Left lung (tissue), 10 donors: ENCODE data around the gene PTPRN2. TPM values are rescaled to one million over a fixed set of nuclear protein-coding genes. Genes with fewer than 3 reads are reported as not detected.

ENCODE experiments used
- ATAC-seq: fragments of 200-7000 bp; cut with Tn5 transposase; one replicate; pipeline ENCODE4 v1.9.1; 2020; ENCODE audit warnings: moderate library complexity
- DNase-seq, 4 donors: peaks; one replicate each; pipeline ENCODE4 v3.0.0-alpha.2; 2013 to 2020
- H3K27ac ChIP-seq, 2 donors: fragments of 200-600 bp; sonication (generic) in 1 of 2; one replicate each; pipeline versions ENCODE4 v1.5.0 to v1.8.0; 2020 to 2021
- H3K27me3 ChIP-seq, 2 donors: fragments of 200-600 bp; sonication (generic) in 1 of 2; one replicate each; pipeline versions ENCODE4 v1.5.0 to v1.8.0; 2020 to 2021
- H3K36me3 ChIP-seq, 2 donors: fragments of 200-600 bp; sonication (generic) in 1 of 2; one replicate each; pipeline versions ENCODE4 v1.5.0 to v1.8.0; 2020 to 2021
- H3K4me1 ChIP-seq, 2 donors: fragments of 200-600 bp; one replicate each; pipeline ENCODE4 v1.8.0; 2021
- H3K4me3 ChIP-seq, 2 donors: fragments of 200-600 bp; sonication (generic) in 1 of 2; one replicate each; pipeline versions ENCODE4 v1.5.0 to v1.8.0; 2020 to 2021; ENCODE audit warnings: mild to moderate bottlenecking in 1 of 2
- H3K9me3 ChIP-seq, 2 donors: fragments of 200-600 bp; sonication (generic) in 1 of 2; one replicate each; pipeline versions ENCODE4 v1.5.0 to v1.8.0; 2020 to 2021
- intact Hi-C, 2 donors: fragments of 100-400 bp; cut with DNase I; formaldehyde crosslinking; loops; one replicate each; pipeline versions ENCODE4 v1.11.2 to v1.14.2; 2022
- polyA plus RNA-seq, 6 donors: library from polyadenylated mRNA; unstranded; fragments of 120-200 nt; gene quantifications; one replicate each; pipeline ENCODE4 v1.2.1, GENCODE V29; 2013; ENCODE audit not compliant: insufficient read length in 6 of 6
- total RNA-seq, 2 donors: library from RNA; stranded (reverse); fragmentation: NEBNext Ultra II Directional; extraction: Animal tissue kit (Norgen Biotek cat#: 25700); gene quantifications; one replicate each; pipeline ENCODE4 v1.2.1, GENCODE V29; 2021
- TF ChIP-seq, protein P1 (sequence below), 2 donors: fragments of 200-600 bp; sonication (generic) in 1 of 2; IDR thresholded peaks; one replicate each; pipeline versions ENCODE4 v1.5.0 to v1.8.0; 2021; ENCODE audit warnings: antibody characterized with exemption in 2 of 2
- donor health status: DM: no; HTN: yes; CAD: no.
- donor health status: DM: no; HTN: no; CAD: no.

Gene PTPRN2
- total and polyA plus RNA-seq, 8 donors = 4.0 to 7.8 (median 6.8) TPM

GRCh38 chr7:157975401-157976372 lies 611.9 kb downstream of the PTPRN2 start:
- H3K9me3 ChIP-seq = peaks cover 0 to 45% of the 10 kb centered on the region in 2 donors
- ATAC-seq (no peak), DNase-seq (no peak)
- no peak overlapping the region for H3K4me3 ChIP-seq
- no peaks in the 10 kb centered on the region for H3K36me3 ChIP-seq
- intact Hi-C loops = no loop called here
- no peaks in the 10 kb centered on the region for H3K4me1 ChIP-seq
- H3K27ac ChIP-seq = no peak overlapping the region
- TF ChIP-seq, protein P1, sequence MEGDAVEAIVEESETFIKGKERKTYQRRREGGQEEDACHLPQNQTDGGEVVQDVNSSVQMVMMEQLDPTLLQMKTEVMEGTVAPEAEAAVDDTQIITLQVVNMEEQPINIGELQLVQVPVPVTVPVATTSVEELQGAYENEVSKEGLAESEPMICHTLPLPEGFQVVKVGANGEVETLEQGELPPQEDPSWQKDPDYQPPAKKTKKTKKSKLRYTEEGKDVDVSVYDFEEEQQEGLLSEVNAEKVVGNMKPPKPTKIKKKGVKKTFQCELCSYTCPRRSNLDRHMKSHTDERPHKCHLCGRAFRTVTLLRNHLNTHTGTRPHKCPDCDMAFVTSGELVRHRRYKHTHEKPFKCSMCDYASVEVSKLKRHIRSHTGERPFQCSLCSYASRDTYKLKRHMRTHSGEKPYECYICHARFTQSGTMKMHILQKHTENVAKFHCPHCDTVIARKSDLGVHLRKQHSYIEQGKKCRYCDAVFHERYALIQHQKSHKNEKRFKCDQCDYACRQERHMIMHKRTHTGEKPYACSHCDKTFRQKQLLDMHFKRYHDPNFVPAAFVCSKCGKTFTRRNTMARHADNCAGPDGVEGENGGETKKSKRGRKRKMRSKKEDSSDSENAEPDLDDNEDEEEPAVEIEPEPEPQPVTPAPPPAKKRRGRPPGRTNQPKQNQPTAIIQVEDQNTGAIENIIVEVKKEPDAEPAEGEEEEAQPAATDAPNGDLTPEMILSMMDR (IDR thresholded peaks at IDR 0.05) = no peak
- H3K27me3 ChIP-seq = peaks cover 0 to 6% of the 10 kb centered on the region in 2 donors

GRCh38 chr7:157974678-157975230 lies 612.9 kb downstream of the PTPRN2 start:
- Histone ChIP-seq H3K4me3 (no peak overlapping the region), H3K36me3 (no peaks in the 10 kb centered on the region), H3K27me3 (peaks cover 0 to 6% of the 10 kb centered on the region in 2 donors), H3K27ac (no peak overlapping the region), H3K9me3 (peaks cover 0 to 50% of the 10 kb centered on the region in 2 donors), H3K4me1 (no peaks in the 10 kb centered on the region)
- DNase-seq = no peak
- TF ChIP-seq, protein P1 (IDR thresholded peaks at IDR 0.05) = no peak
- ATAC-seq = no peak
- intact Hi-C loops = no loop called here

- Histone ChIP-seq H3K27ac (no peak overlapping the region), H3K9me3 (peaks cover 0 to 54% of the 10 kb centered on the region in 2 donors), H3K4me1 (no peaks in the 10 kb centered on the region), H3K36me3 (no peaks in the 10 kb centered on the region), H3K4me3 (no peak overlapping the region), H3K27me3 (peaks cover 0 to under 1% of the 10 kb centered on the region in 2 donors)
- no peak for DNase-seq
- intact Hi-C loops = no loop called here
- TF ChIP-seq, protein P1 (IDR thresholded peaks at IDR 0.05) = no peak
- ATAC-seq = no peak
Observed at GRCh38 chr7:157973971-157974677, 613.5 kb downstream of the PTPRN2 start.

DNA sequence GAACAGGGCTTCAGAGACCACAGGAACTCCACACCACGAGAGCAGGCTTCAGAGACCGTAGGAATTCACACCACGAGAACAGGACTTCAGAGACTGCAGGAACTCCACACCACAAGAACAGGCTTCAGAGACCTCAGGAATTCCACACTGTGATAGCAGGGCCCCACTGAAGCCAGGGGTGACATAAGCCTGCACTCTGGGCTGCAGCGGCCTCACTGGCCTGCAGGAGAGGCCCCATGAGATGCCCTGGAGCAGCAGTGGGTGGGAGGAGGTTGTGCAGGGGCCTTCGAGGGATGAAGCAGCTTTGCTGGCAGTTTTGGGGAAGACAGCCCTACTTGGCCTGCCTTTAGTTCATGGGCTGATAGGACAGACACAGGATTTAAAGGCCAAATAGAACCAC lies 614.7 kb downstream of the PTPRN2 start:
- H3K27ac ChIP-seq = no peak overlapping the region
- intact Hi-C loops = no loop called here
- no peaks in the 10 kb centered on the region for H3K4me1 ChIP-seq
- H3K36me3 ChIP-seq = no peaks in the 10 kb centered on the region
- DNase-seq (no peak), ATAC-seq (no peak)
- H3K4me3 ChIP-seq = no peak overlapping the region
- no peaks in the 10 kb centered on the region for H3K27me3 ChIP-seq
- peaks cover 0 to 54% of the 10 kb centered on the region in 2 donors for H3K9me3 ChIP-seq
- TF ChIP-seq, protein P1 (IDR thresholded peaks at IDR 0.05) = no peak

DNA sequence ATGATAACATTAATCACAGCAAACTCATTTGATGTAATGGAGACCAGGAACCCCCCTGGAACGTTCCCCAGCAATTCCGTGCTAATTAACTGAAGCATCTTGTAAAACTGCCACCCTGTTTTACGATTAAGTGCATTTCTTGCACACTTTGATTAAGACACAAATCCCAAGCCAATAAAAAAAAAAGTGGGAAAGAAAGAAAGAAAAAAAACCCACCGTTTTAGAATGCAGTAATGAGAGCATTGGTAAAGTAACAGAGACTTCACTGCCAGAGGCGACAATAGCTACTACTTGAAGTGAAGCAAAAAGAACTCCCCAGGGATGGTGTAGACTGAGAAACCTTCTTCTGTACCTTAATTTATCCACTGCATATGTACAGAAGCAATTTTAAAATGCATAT lies 616.1 kb downstream of the PTPRN2 start:
- H3K4me3 ChIP-seq = no peak overlapping the region
- TF ChIP-seq, protein P1 (IDR thresholded peaks at IDR 0.05) = no peak
- peaks cover 0 to 54% of the 10 kb centered on the region in 2 donors for H3K9me3 ChIP-seq
- intact Hi-C loops = no loop called here
- H3K36me3 ChIP-seq = no peaks in the 10 kb centered on the region
- no peak overlapping the region for H3K27ac ChIP-seq
- ATAC-seq = no peak
- no peaks in the 10 kb centered on the region for H3K27me3 ChIP-seq
- no peaks in the 10 kb centered on the region for H3K4me1 ChIP-seq
- no peak for DNase-seq
